ENCODE results near the gene ABCC8. TPM values are rescaled to one million over a fixed set of nuclear protein-coding genes. Genes with fewer than 3 reads are reported as not detected.

Gene ABCC8
- 1 to 10 TPM; 3.0 to 4.2 TPM for total RNA-seq

- Histone ChIP-seq H3K27me3 (no peaks in the 10 kb centered on the region), H3K4me1 (peaks cover 0 to 7% of the 10 kb centered on the region in 2 donors), H3K36me3 (no peaks in the 10 kb centered on the region), H3K4me3 (peak within 1 kb of the TSS; percentile 44 to 51), H3K27ac (no peak within 1 kb of the TSS), H3K9me3 (no peaks in the 10 kb centered on the region)
- no peak for TF ChIP-seq CTCF (IDR thresholded peaks at IDR 0.05)
- DNase-seq (ENCODE audit: low spot score), result no peak
Observed at GRCh38 chr11:17476317-17477083, at the start of gene ABCC8. Gene ABCC8 (minus strand): TSS chr11:17476845. CDS start chr11:17476776, 69 bp downstream.

- TF ChIP-seq CTCF (IDR thresholded peaks at IDR 0.05), result no peak
Observed at GRCh38 chr11:17526326-17526725, 49.7 kb upstream of the ABCC8 start.

GRCh38 chr11:17525570-17525969, 48.9 kb upstream of the ABCC8 start:
- no peak for TF ChIP-seq CTCF (IDR thresholded peaks at IDR 0.05)
- DNase-seq (ENCODE audit: low spot score), result no peak
- H3K36me3 ChIP-seq, result no peaks in the 10 kb centered on the region
- H3K4me1 ChIP-seq, result peaks cover 0 to 20% of the 10 kb centered on the region in 2 donors
- no peak overlapping the region for H3K4me3 ChIP-seq
- H3K27ac ChIP-seq, result no peak overlapping the region
- no peaks in the 10 kb centered on the region for H3K27me3 ChIP-seq
- no peaks in the 10 kb centered on the region for H3K9me3 ChIP-seq

More at GRCh38 chr11:17526326-17526725, 49.7 kb upstream of the ABCC8 start:
- Histone ChIP-seq H3K27me3 (no peaks in the 10 kb centered on the region), H3K4me1 (peaks cover 0 to 27% of the 10 kb centered on the region in 2 donors), H3K9me3 (no peaks in the 10 kb centered on the region), H3K36me3 (no peaks in the 10 kb centered on the region), H3K27ac (no peak overlapping the region), H3K4me3 (no peak overlapping the region)
- DNase-seq (ENCODE audit: low spot score), result no peak

GRCh38 chr11:17524221-17524620, 47.6 kb upstream of the ABCC8 start:
- no peaks in the 10 kb centered on the region for H3K36me3 ChIP-seq
- peaks cover 0 to 10% of the 10 kb centered on the region in 2 donors for H3K4me1 ChIP-seq
- H3K27me3 ChIP-seq, result no peaks in the 10 kb centered on the region
- no peak overlapping the region for H3K4me3 ChIP-seq
- TF ChIP-seq CTCF (IDR thresholded peaks at IDR 0.05), result no peak
- H3K27ac ChIP-seq, result no peak overlapping the region
- DNase-seq (ENCODE audit: low spot score), result no peak
- H3K9me3 ChIP-seq, result no peaks in the 10 kb centered on the region

GRCh38 chr11:17522655-17523054, 46.0 kb upstream of the ABCC8 start:
- Histone ChIP-seq H3K4me1 (no peaks in the 10 kb centered on the region), H3K4me3 (no peak overlapping the region), H3K27ac (no peak overlapping the region), H3K9me3 (no peaks in the 10 kb centered on the region), H3K36me3 (no peaks in the 10 kb centered on the region), H3K27me3 (no peaks in the 10 kb centered on the region)
- DNase-seq (ENCODE audit: low spot score), result no peak
- TF ChIP-seq CTCF (IDR thresholded peaks at IDR 0.05), result no peak

Data from right atrium auricular region (tissue), 2 donors.